DMS153 (cell line): ENCODE data around the gene GGACT.
"Not testable (repeated sequence)": the region's sequence is repeated elsewhere in the genome, so short reads cannot be mapped to it uniquely, and the experiment has no call there.

Source experiments
- DNase-seq: peaks from one replicate; lab custom pipeline; 2025; lab: John Stamatoyannopoulos, UW

Gene GGACT

GRCh38 chr13:100588331-100589177 is at the start of gene GGACT:
Gene GGACT (minus strand): TSS chr13:100588789. CDS start chr13:100532591, 56,198 bp downstream.
- peak; percentile 70 for DNase-seq

GRCh38 chr13:100637796-100638195 is 49.2 kb upstream of the GGACT start:
- DNase-seq, result no peak

GRCh38 chr13:100637380-100637779 is 48.8 kb upstream of the GGACT start:
- no peak for DNase-seq

GRCh38 chr13:100636441-100636840 is 47.9 kb upstream of the GGACT start:
- no peak for DNase-seq

GRCh38 chr13:100636004-100636403 is 47.4 kb upstream of the GGACT start:
- DNase-seq, result no peak

- DNase-seq, result no peak
Observed at GRCh38 chr13:100634696-100635095, 46.1 kb upstream of the GGACT start.

- DNase-seq, result no peak
Observed at GRCh38 chr13:100633461-100633860, 44.9 kb upstream of the GGACT start.

GRCh38 chr13:100630555-100630954 is 42.0 kb upstream of the GGACT start:
- DNase-seq, result peak; percentile 66

GRCh38 chr13:100627120-100627519 is 38.5 kb upstream of the GGACT start:
- DNase-seq, result no peak

- no peak for DNase-seq
Observed at GRCh38 chr13:100625447-100625846, 36.9 kb upstream of the GGACT start.

- DNase-seq, result no peak
Observed at GRCh38 chr13:100620792-100621191, 32.2 kb upstream of the GGACT start.

- no peak for DNase-seq
Observed at GRCh38 chr13:100619940-100620339, 31.4 kb upstream of the GGACT start.

GRCh38 chr13:100618897-100619296 is 30.3 kb upstream of the GGACT start:
- not testable (repeated sequence) for DNase-seq

GRCh38 chr13:100613031-100613430 is 24.4 kb upstream of the GGACT start:
- no peak for DNase-seq

- DNase-seq, result no peak
Observed at GRCh38 chr13:100611678-100612492, 23.3 kb upstream of the GGACT start.

- no peak for DNase-seq
Observed at GRCh38 chr13:100610391-100611347, 22.1 kb upstream of the GGACT start.

- DNase-seq, result no peak
Observed at GRCh38 chr13:100608906-100609305, 20.3 kb upstream of the GGACT start.

GRCh38 chr13:100608489-100608888 is 19.9 kb upstream of the GGACT start:
- no peak for DNase-seq

- no peak for DNase-seq
Observed at GRCh38 chr13:100604918-100605710, 16.5 kb upstream of the GGACT start.

GRCh38 chr13:100602493-100603111 is 14.0 kb upstream of the GGACT start:
- DNase-seq, result no peak

GRCh38 chr13:100601716-100602115 is 13.1 kb upstream of the GGACT start:
- DNase-seq, result no peak
